Gastrocnemius medialis (tissue), 4 donors: ENCODE results near the gene ZNF420.

ENCODE experiments used
- CTCF ChIP-seq, 5 experiments: fragments of 450-650 bp in 3 of 5; fragments of 200-600 bp in 2 of 5; sonication (generic) in 2 of 5; IDR thresholded peaks in 4 of 5; conservative IDR thresholded peaks in 1 of 5; 1 replicate in 4 of 5; 2 replicates in 1 of 5; pipeline ENCODE4 v1.5.1; 2016 to 2019; ENCODE audit warnings: antibody characterized with exemption in 5 of 5, mild to moderate bottlenecking in 3 of 5, moderate library complexity in 3 of 5
- POLR2A ChIP-seq, 2 donors: fragments of 450-650 bp; IDR thresholded peaks; one replicate each; pipeline ENCODE4 v1.6.1; 2017; ENCODE audit warnings: antibody characterized with exemption in 2 of 2, mild to moderate bottlenecking in 2 of 2, moderate library complexity in 2 of 2

GRCh38 chr19:37128821-37129177 is 50.6 kb downstream of the ZNF420 start:
- TF ChIP-seq CTCF (IDR thresholded peaks at IDR 0.05 in 4 of 5, conservative IDR thresholded peaks at IDR 0.05 in 1 of 5), result no peak
- no peak for TF ChIP-seq POLR2A (IDR thresholded peaks at IDR 0.05)
